Gastroesophageal sphincter (tissue), 4 donors: ENCODE results near the gene WDR37. TPM values are rescaled to one million over a fixed set of nuclear protein-coding genes. Genes with fewer than 3 reads are reported as not detected.

ENCODE experiments used
- ATAC-seq: fragments of 150-250 bp; one replicate; pipeline ENCODE4 v1.9.1; 2016; ENCODE audit warnings: mild to moderate bottlenecking, moderate library complexity
- H3K27ac ChIP-seq, 4 donors: fragments of 200-600 bp; sonication (generic) in 3 of 4; 1 replicate in 3 of 4; 2 replicates in 1 of 4; pipeline ENCODE4 v1.5.1; 2016 to 2019
- H3K27me3 ChIP-seq: fragments of 200-600 bp; sonication (generic); one replicate; pipeline ENCODE4 v1.5.1; 2019
- H3K36me3 ChIP-seq, 2 donors: fragments of 200-600 bp; sonication (generic); one replicate each; pipeline ENCODE4 v1.5.1; 2019; ENCODE audit warnings: control low read depth in 1 of 2
- H3K4me1 ChIP-seq, 3 donors: fragments of 200-600 bp; sonication (generic); 1 replicate in 2 of 3; 2 replicates in 1 of 3; pipeline ENCODE4 v1.5.1; 2016 to 2019; ENCODE audit warnings: control low read depth in 2 of 3
- H3K4me3 ChIP-seq, 2 donors: fragments of 200-600 bp; sonication (generic); one replicate each; pipeline ENCODE4 v1.5.1; 2019; ENCODE audit warnings: mild to moderate bottlenecking in 1 of 2, moderate library complexity in 1 of 2
- H3K9me3 ChIP-seq, 3 donors: fragments of 200-600 bp; sonication (generic); one replicate each; pipeline ENCODE4 v1.5.1; 2017 to 2019; ENCODE audit warnings: control low read depth in 2 of 3
- CTCF ChIP-seq, 4 experiments: fragments of 200-600 bp in 2 of 4; fragments of 450-650 bp in 2 of 4; sonication (generic) in 1 of 4; IDR thresholded peaks; one replicate each; pipeline ENCODE4 v1.5.1; 2017 to 2019; ENCODE audit warnings: antibody characterized with exemption in 4 of 4, mild to moderate bottlenecking in 2 of 4, moderate library complexity in 2 of 4
- EP300 ChIP-seq: sonication (generic); formaldehyde crosslinking; IDR thresholded peaks from one replicate; pipeline ENCODE4 v1.6.1; 2017; ENCODE audit warnings: antibody characterized with exemption, mild to moderate bottlenecking
- POLR2A ChIP-seq, 2 donors: fragments of 450-650 bp; IDR thresholded peaks; one replicate each; pipeline ENCODE4 v1.6.1; 2017; ENCODE audit warnings: antibody characterized with exemption in 2 of 2, mild to moderate bottlenecking in 2 of 2, moderate library complexity in 1 of 2
- POLR2AphosphoS5 ChIP-seq: sonication (generic); formaldehyde crosslinking; IDR thresholded peaks from one replicate; pipeline ENCODE4 v1.6.1; 2017; ENCODE audit warnings: antibody characterized with exemption
- WGBS, 2 donors: methylation state at CpG; one replicate each; pipeline ENCODE4 v1.1.5; 2018; ENCODE audit warnings: low coverage in 1 of 2; 5-methylcytosine and 5-hydroxymethylcytosine counted together
- total RNA-seq, 4 donors: library from RNA; depleted of rRNA; stranded (reverse); fragments of >200 nt; gene quantifications; one replicate each; pipeline ENCODE4 v1.1.0, GENCODE V29; 2016

Gene WDR37
- total RNA-seq, 4 donors from 2014 or later, result 11.4 to 16.7 (median 13.9) TPM

- no peaks in the 10 kb centered on the region for H3K9me3 ChIP-seq
- no peak overlapping the region for H3K4me3 ChIP-seq
- H3K36me3 ChIP-seq, result peaks cover 0 to 97% of the 10 kb centered on the region in 2 donors
- no peak for TF ChIP-seq POLR2A (IDR thresholded peaks at IDR 0.05)
- no peak for TF ChIP-seq EP300
- TF ChIP-seq CTCF (IDR thresholded peaks at IDR 0.05), result no peak
- no peak for TF ChIP-seq POLR2AphosphoS5
- H3K27me3 ChIP-seq, result no peaks in the 10 kb centered on the region
- H3K27ac ChIP-seq, result no peak overlapping the region
- ATAC-seq, result no peak
- WGBS, 2 donors, result 100% methylated on average over 1 of the region's 13 CpGs; no CpG with 5 or more reads in 1 of the 2 donors
- no peaks in the 10 kb centered on the region for H3K4me1 ChIP-seq
These were observed 70.3 kb downstream of the WDR37 start for GRCh38 chr10:1126461-1126860.

- H3K27me3 ChIP-seq, result no peaks in the 10 kb centered on the region
- 71 to 83% methylated on average over 2 to 11 of the region's 15 CpGs for WGBS, 2 donors
- H3K36me3 ChIP-seq, result peaks cover 0 to 96% of the 10 kb centered on the region in 2 donors
- no peak overlapping the region for H3K27ac ChIP-seq
- no peaks in the 10 kb centered on the region for H3K9me3 ChIP-seq
- H3K4me3 ChIP-seq, result no peak overlapping the region
- H3K4me1 ChIP-seq, result no peaks in the 10 kb centered on the region
- no peak for ATAC-seq
- TF ChIP-seq POLR2AphosphoS5 (no peak), EP300 (no peak), POLR2A (IDR thresholded peaks at IDR 0.05) (no peak), CTCF (IDR thresholded peaks at IDR 0.05) (no peak)
These were observed 71.4 kb downstream of the WDR37 start for GRCh38 chr10:1127629-1128028.

GRCh38 chr10:1128115-1128514 lies 71.9 kb downstream of the WDR37 start:
- 51 to 63% methylated on average over 2 of the region's 2 CpGs for WGBS, 2 donors
- Histone ChIP-seq H3K27me3 (no peaks in the 10 kb centered on the region), H3K4me3 (no peak overlapping the region), H3K36me3 (peaks cover 0 to 96% of the 10 kb centered on the region in 2 donors), H3K27ac (no peak overlapping the region), H3K4me1 (no peaks in the 10 kb centered on the region), H3K9me3 (no peaks in the 10 kb centered on the region)
- no peak for ATAC-seq
- TF ChIP-seq EP300 (no peak), CTCF (IDR thresholded peaks at IDR 0.05) (no peak), POLR2AphosphoS5 (no peak), POLR2A (IDR thresholded peaks at IDR 0.05) (no peak)

GRCh38 chr10:1128649-1129048 lies 72.5 kb downstream of the WDR37 start:
- Histone ChIP-seq H3K9me3 (no peaks in the 10 kb centered on the region), H3K27ac (no peak overlapping the region), H3K36me3 (peaks cover 0 to 92% of the 10 kb centered on the region in 2 donors), H3K27me3 (no peaks in the 10 kb centered on the region), H3K4me3 (no peak overlapping the region), H3K4me1 (no peaks in the 10 kb centered on the region)
- WGBS, 2 donors, result 95 to 100% methylated on average over 1 to 7 of the region's 21 CpGs
- ATAC-seq, result no peak
- TF ChIP-seq POLR2AphosphoS5 (no peak), CTCF (IDR thresholded peaks at IDR 0.05) (no peak), EP300 (no peak), POLR2A (IDR thresholded peaks at IDR 0.05) (no peak)

- 92% methylated on average over 2 of the region's 10 CpGs; no CpG with 5 or more reads in 1 of the 2 donors for WGBS, 2 donors
- H3K36me3 ChIP-seq, result peaks cover 0 to 76% of the 10 kb centered on the region in 2 donors
- TF ChIP-seq EP300, result no peak
- no peak overlapping the region for H3K4me3 ChIP-seq
- no peaks in the 10 kb centered on the region for H3K27me3 ChIP-seq
- no peak overlapping the region for H3K27ac ChIP-seq
- H3K9me3 ChIP-seq, result no peaks in the 10 kb centered on the region
- ATAC-seq, result no peak
- H3K4me1 ChIP-seq, result no peaks in the 10 kb centered on the region
These were observed 74.0 kb downstream of the WDR37 start for GRCh38 chr10:1130226-1130625.
